ENCODE results near the gene YOD1.

Gene YOD1

DNA sequence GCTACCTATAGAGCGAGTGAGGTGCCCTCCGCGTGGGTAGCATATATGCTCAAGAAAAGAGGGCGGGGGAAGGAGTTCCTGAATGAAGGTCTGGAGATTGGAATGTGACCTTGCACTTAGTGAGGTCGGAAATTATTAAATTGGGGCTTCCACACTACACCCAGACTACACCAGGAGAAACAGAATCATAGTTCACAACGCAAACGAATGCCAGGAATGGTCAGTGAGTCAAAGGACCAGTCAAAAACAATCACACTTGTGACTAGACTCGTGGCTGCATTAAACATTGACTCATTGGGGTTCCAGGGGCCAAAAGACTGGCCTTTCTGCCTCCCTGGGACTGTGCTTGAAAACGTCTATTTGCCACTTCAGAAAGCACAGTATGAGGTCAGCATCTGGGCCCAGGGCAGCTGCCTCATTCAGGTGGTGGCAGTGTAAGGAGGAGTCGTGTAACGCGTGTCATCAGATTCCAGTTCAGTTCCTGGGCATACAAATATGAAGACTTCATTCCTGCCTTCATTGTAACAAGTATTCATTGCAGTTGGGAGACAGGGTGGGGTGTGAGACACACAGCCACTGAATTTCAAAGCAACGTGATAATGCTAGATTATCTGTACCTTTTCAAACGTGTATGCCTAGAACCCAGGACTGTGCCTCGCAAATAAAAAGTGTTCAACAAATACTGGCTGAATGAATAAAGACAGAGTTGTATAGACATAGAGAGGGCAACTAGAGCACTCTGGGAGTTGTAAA lies at the start of gene YOD1:
TSS of gene YOD1 (minus strand) at position 18 of the 753 bp plus-strand sequence. CDS start 178 bp downstream, outside the sequence.
- peaks cover 26% of the 10 kb centered on the region for H3K36me3 Mint-ChIP-seq (ENCODE audit: low read depth)
- peak within 1 kb of the TSS; percentile 99 for H3K27ac Mint-ChIP-seq
- H3K9me3 Mint-ChIP-seq = no peaks in the 10 kb centered on the region
- H3K4me3 Mint-ChIP-seq = peak within 1 kb of the TSS; percentile 100
- H3K27me3 Mint-ChIP-seq (ENCODE audit: low read depth) = peaks cover 7% of the 10 kb centered on the region
- DNase-seq (ENCODE audit: low spot score) = peak; percentile 16
- H3K4me1 Mint-ChIP-seq (ENCODE audit: low read depth) = peaks cover 50% of the 10 kb centered on the region

DNA sequence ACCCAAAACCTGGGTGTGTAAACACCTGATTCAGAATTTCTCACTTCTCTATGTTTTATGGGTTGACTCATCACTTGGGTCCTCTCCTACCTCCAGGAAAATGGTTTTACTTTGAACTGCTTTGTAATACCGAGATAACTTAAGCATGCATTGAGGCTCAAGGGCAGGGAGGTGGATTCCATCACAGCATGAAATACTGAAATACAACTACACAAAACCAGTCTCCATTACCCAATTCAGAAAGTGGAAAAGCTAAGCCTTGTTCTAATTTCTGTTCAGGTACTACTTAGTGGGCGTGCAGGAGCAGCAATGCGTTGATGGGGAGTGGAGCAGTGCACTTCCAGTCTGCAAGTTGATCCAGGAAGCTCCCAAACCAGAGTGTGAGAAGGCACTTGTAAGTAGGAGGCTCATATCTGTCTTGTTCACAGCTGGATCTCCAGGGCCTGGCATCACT lies 46.9 kb upstream of the YOD1 start:
- peak overlapping the region; percentile 56 for H3K27ac Mint-ChIP-seq
- H3K36me3 Mint-ChIP-seq (ENCODE audit: low read depth) = no peaks in the 10 kb centered on the region
- H3K9me3 Mint-ChIP-seq = no peaks in the 10 kb centered on the region
- peaks cover 3% of the 10 kb centered on the region for H3K27me3 Mint-ChIP-seq (ENCODE audit: low read depth)
- H3K4me3 Mint-ChIP-seq = peak overlapping the region; percentile 4
- peak; percentile 59 for DNase-seq (ENCODE audit: low spot score)
- H3K4me1 Mint-ChIP-seq (ENCODE audit: low read depth) = peaks cover 11% of the 10 kb centered on the region

DNA sequence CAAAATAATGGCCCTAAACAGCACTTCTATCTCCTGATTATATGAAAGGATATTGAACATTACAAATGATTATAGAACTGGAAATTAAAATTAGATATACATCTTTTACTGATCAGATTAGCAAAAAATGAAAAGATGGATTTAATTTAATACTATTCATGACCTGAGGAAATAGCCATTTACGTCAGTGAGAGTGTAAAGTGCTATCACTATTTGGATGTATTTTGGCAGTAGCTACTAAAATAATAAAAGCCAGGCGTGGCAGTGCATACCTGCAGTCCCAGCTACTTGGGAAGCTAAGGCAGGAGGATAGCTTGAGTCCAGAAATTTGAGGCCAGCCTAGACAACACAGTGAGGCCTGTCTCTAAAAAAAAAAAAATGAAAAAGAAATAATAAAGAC lies 42.9 kb upstream of the YOD1 start:
- Mint-ChIP-seq H3K4me3 (no peak overlapping the region), H3K36me3 (ENCODE audit: low read depth) (no peaks in the 10 kb centered on the region), H3K27ac (no peak overlapping the region), H3K9me3 (no peaks in the 10 kb centered on the region), H3K4me1 (ENCODE audit: low read depth) (peaks cover 17% of the 10 kb centered on the region), H3K27me3 (ENCODE audit: low read depth) (no peaks in the 10 kb centered on the region)
- no peak for DNase-seq (ENCODE audit: low spot score)

DNA sequence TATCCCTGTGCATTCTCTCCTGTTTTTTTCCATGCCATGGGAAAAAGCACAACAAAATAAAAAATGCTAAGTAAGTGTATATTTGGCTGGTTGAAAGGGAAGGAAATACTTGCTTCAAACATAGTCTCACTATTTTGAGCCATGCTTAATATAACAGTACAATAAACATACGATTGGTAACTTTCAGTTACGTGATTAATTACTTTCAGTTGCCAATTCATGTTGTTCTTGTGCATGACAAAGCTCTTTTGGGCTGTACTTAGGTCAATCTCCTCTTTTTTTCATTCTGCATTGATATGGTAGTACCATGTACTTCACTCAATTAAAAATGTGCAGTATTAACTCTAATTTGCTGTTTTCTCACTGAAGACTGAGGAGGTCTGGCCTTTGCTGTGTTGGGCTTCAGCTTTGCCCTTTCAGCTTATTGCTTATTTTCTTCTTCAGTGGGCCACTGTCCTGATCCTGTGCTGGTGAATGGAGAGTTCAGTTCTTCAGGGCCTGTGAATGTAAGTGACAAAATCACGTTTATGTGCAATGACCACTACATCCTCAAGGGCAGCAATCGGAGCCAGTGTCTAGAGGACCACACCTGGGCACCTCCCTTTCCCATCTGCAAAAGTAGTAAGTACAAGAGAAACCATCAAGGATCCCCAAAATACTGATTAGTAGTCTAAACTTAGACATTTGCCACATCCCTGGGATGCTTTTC lies 40.3 kb upstream of the YOD1 start:
- Mint-ChIP-seq H3K36me3 (ENCODE audit: low read depth) (no peaks in the 10 kb centered on the region), H3K27me3 (ENCODE audit: low read depth) (no peaks in the 10 kb centered on the region), H3K4me3 (no peak overlapping the region), H3K4me1 (ENCODE audit: low read depth) (peaks cover 16% of the 10 kb centered on the region), H3K27ac (no peak overlapping the region), H3K9me3 (no peaks in the 10 kb centered on the region)
- DNase-seq (ENCODE audit: low spot score) = no peak

DNA sequence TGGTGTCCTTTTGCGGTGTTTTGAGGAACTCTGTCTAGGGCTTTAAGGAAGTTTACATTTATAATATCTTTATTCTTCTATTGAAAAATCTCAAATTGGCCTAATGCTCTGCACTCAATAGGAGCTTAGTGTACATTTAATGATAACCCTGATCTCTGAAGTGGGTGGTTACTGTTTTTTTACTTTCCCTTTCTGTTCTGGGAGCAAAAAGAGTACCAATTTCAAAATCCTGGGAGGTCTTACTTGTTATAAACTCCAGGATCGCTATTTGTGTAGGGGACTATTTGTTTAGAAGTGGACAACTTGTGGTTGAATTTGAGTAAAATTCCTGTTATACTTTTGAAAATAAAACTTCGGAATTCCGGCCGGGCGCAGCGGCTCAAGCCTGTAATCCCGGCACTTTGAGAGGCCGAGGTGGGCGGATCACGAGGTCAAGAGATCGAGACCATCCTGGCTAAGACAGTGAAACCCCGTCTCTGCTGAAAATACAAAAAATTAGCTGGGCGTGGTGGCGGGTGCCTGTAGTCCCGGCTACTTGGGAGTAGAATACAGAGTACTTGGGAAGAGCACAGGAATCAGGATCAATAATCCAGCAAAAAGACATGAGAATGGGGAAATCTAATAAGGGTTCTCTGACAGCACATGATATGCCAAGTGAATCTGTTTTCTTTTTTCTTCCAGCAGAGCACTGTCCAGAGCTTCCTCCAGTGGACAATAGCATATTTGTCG lies 38.8 kb upstream of the YOD1 start:
- H3K4me3 Mint-ChIP-seq = peak overlapping the region; percentile 70
- no peaks in the 10 kb centered on the region for H3K9me3 Mint-ChIP-seq
- peak overlapping the region; percentile 50 for H3K27ac Mint-ChIP-seq
- H3K4me1 Mint-ChIP-seq (ENCODE audit: low read depth) = peaks cover 20% of the 10 kb centered on the region
- no peaks in the 10 kb centered on the region for H3K36me3 Mint-ChIP-seq (ENCODE audit: low read depth)
- no peaks in the 10 kb centered on the region for H3K27me3 Mint-ChIP-seq (ENCODE audit: low read depth)
- no peak for DNase-seq (ENCODE audit: low spot score)

DNA sequence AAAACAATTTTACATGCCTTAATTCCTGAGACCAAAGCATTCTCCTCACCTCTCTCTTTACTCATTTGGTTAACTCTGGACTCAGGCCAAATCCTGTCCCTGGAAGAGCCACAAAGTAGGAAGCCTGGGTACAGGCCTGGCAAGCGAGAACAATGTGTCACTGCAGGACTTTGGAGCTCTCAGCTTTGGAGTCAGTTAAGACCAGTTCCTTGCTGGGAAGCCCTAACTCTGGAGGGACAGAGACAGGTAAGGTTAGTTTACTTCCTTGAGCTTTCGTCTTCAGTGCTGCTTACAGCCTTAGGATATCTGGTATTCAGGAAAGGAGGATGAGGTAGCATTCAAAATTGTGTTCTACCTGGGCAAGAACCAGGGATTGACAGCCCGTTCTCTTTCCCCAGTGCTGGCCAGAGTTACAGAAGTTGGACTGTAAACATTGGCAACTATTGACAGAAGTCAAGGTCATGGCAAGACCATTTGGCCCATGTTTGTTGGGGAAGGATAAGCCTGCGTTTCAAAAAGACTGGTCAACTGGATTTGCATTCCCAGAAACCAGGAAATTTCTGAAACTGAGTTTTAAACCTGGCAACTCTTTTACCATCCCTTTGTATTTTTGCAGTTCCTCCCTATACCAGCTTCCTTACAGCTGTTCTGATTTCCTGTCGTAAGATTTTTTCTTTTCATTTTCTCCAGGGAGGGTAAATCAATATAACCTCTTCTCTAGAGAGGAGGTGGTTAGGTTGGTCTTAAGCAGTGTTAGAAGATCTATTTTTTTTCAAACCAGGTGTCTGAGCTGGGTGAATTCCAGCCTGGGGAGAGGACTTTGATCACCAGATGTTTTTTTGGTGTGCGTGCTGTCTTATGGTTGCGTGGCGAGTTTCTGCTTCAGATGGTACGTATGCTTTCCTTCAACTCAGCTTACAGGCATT lies 38.0 kb upstream of the YOD1 start, which contains the start of gene C4BPB:
TSS of gene C4BPB (plus strand) at position 160 of the 926 bp plus-strand sequence. CDS start at position 832, 672 bp downstream.
- no peaks in the 10 kb centered on the region for H3K36me3 Mint-ChIP-seq (ENCODE audit: low read depth)

DNA sequence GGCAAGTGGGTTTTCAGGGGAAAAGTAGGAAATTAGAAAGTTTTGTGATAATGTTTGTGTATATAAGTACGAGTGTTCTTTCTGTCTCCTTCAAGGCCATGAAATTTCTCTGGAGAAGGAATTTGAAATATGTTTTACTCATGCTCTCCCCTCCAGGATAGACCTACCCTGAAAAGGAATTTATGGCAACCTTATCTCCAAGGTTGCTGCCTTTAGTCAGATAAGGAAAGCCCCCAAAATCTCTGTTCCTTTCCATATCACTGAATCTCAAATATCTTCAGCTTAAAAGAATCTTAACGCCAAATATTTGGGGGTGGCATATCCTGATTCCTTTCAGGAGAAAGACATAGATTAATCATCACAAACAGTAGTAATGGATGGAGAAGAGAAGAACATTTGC lies 37.2 kb upstream of the YOD1 start:
- Mint-ChIP-seq H3K27ac (no peak overlapping the region), H3K4me3 (no peak overlapping the region), H3K4me1 (ENCODE audit: low read depth) (peaks cover 24% of the 10 kb centered on the region), H3K27me3 (ENCODE audit: low read depth) (peaks cover 8% of the 10 kb centered on the region), H3K36me3 (ENCODE audit: low read depth) (no peaks in the 10 kb centered on the region), H3K9me3 (no peaks in the 10 kb centered on the region)
- DNase-seq (ENCODE audit: low spot score) = no peak

More for the DNA sequence above, 38.0 kb upstream of the YOD1 start, which contains the start of gene C4BPB:
- Mint-ChIP-seq H3K9me3 (no peaks in the 10 kb centered on the region), H3K27ac (peak within 1 kb of the TSS; percentile 50), H3K27me3 (ENCODE audit: low read depth) (peaks cover 4% of the 10 kb centered on the region), H3K4me3 (peak within 1 kb of the TSS; percentile 70), H3K4me1 (ENCODE audit: low read depth) (peaks cover 24% of the 10 kb centered on the region)
- DNase-seq (ENCODE audit: low spot score) = no peak

DNA sequence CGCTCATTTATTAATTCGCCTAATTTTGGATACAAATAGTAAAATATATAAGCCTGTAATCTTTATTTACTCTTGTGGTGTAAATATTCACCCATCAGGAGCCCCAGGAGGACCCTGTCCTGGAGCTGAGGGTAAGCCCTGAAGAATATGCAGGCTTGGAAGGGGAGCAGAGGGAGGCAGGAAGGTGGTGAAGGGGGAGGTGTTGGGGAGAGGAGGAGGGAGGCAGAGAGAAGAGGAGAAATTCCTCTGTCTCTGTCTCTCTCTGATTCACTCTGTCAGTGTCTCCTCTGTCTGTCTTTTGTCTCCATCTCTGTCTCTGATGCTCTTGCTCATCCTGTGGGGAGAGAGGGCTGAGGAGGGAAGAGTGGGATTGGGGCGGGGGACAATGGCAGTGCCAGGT lies 34.9 kb upstream of the YOD1 start:
- Mint-ChIP-seq H3K4me1 (ENCODE audit: low read depth) (peaks cover 22% of the 10 kb centered on the region), H3K9me3 (no peaks in the 10 kb centered on the region), H3K27me3 (ENCODE audit: low read depth) (peaks cover 19% of the 10 kb centered on the region), H3K27ac (no peak overlapping the region), H3K36me3 (ENCODE audit: low read depth) (no peaks in the 10 kb centered on the region), H3K4me3 (no peak overlapping the region)
- DNase-seq (ENCODE audit: low spot score) = no peak

DNA sequence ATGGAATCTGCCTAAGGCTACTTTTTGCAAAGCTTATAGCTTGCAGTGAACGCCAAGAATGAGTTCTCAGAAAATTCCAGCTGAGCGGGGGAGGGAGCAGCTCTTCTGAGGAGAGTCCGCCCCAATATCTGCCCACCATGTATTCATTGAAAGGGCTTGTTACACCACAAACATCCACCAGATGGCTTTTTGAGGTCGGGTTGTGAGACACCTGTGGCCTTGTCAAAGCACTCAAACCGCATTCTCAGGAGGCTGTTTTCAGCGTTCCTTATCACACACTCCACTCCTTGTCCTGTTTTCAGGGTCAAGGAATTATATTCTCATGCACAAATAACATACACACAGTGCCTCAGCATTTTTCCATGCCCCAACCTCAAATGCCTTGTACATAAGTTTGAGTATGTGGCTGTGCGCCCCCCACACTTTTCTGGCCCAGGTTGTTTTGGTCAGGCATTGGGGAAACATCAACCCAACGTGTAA lies 33.7 kb upstream of the YOD1 start:
- H3K27ac Mint-ChIP-seq = no peak overlapping the region
- H3K27me3 Mint-ChIP-seq (ENCODE audit: low read depth) = peaks cover 21% of the 10 kb centered on the region
- no peak overlapping the region for H3K4me3 Mint-ChIP-seq
- no peaks in the 10 kb centered on the region for H3K9me3 Mint-ChIP-seq
- peak; percentile 43 for DNase-seq (ENCODE audit: low spot score)
- no peaks in the 10 kb centered on the region for H3K36me3 Mint-ChIP-seq (ENCODE audit: low read depth)
- H3K4me1 Mint-ChIP-seq (ENCODE audit: low read depth) = peaks cover 22% of the 10 kb centered on the region

DNA sequence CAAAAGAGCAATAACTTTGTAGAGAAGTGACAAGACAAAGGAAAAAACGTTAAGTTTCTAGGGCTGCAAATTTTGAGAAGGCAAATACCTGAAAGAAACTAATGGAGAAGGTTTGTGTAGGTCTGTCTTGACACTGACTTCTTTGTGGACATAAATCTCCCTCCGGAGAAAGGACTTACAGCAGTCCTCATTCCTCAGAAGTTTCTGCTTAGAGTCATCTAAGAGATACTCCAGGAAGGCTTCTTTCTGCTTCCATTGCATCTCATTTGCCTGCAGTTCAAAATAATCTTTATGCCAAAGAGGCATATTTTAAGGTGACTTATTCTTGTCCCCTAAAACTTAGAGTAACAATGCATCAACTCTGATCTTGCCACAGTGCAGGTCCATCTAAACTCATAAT lies 33.2 kb upstream of the YOD1 start:
- H3K27me3 Mint-ChIP-seq (ENCODE audit: low read depth) = peaks cover 21% of the 10 kb centered on the region
- H3K9me3 Mint-ChIP-seq = no peaks in the 10 kb centered on the region
- no peak overlapping the region for H3K27ac Mint-ChIP-seq
- no peak overlapping the region for H3K4me3 Mint-ChIP-seq
- no peaks in the 10 kb centered on the region for H3K36me3 Mint-ChIP-seq (ENCODE audit: low read depth)
- no peak for DNase-seq (ENCODE audit: low spot score)
- peaks cover 18% of the 10 kb centered on the region for H3K4me1 Mint-ChIP-seq (ENCODE audit: low read depth)

DNA sequence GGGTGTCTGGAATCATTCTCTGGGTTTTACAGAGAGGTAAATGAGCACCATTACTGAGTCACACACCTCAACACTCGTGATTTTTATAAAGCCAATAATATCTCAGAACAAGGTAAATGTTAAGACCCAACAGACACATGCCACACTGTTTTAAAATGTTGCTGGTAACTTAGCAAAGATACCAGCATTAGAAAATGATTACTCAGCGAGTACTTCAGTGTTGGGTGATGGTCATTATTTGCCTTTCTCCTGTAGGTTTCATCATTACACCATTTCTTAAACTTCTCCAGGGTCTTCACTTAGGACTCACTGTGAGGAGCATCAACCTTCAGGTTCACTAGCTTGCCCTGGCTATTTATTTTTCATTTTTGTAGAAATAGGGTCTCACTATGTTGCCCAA lies 30.8 kb upstream of the YOD1 start:
- Mint-ChIP-seq H3K36me3 (ENCODE audit: low read depth) (no peaks in the 10 kb centered on the region), H3K4me3 (no peak overlapping the region), H3K27me3 (ENCODE audit: low read depth) (peaks cover 24% of the 10 kb centered on the region), H3K27ac (no peak overlapping the region), H3K9me3 (no peaks in the 10 kb centered on the region), H3K4me1 (ENCODE audit: low read depth) (peaks cover 10% of the 10 kb centered on the region)
- DNase-seq (ENCODE audit: low spot score) = no peak

DNA sequence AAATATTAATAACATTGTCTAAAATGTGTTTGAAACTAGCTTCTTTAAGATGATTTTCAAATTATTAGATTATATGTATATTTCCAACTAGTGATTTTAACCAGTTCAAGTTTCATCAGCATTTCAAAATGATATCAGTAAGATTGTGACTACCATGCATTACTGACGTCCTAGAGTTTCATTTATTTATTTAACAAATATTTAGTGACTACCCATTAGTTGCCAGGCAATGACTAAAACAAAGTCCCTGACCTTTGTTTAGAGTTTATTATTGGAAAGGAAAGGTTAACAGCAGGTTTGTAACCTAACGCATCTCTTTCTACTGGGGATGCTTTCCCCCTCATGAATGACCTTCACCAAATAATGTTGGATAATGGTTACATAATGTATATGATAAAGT lies 30.1 kb upstream of the YOD1 start:
- Mint-ChIP-seq H3K27me3 (ENCODE audit: low read depth) (peaks cover 24% of the 10 kb centered on the region), H3K27ac (no peak overlapping the region), H3K4me3 (no peak overlapping the region), H3K9me3 (no peaks in the 10 kb centered on the region), H3K4me1 (ENCODE audit: low read depth) (peaks cover 10% of the 10 kb centered on the region), H3K36me3 (ENCODE audit: low read depth) (no peaks in the 10 kb centered on the region)
- DNase-seq (ENCODE audit: low spot score) = no peak

DNA sequence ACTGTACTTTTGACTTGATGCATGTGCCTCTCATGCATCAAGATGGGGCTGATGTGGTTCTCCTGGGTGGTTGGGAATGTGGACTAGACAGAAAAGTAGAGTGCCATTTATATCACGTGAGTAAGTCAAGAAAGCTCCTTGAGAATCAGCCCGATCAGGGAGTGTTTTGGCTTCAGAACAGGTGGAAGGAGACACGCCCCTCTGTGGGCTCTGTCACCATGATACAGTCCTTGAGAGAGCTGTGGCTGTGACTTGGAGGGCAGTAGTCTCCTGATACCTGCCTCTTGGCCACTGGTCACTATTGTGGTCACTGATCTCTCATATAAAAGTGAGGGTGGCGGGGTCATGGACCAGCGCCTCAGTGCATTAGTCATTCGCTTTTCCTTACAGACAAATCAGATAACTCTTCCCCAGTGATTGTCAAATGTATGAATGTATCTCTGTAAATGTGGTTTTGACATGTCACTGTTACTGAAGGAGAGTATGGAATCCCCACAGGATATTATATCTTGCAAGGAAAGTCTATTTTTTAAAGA lies 28.8 kb upstream of the YOD1 start:
- H3K27me3 Mint-ChIP-seq (ENCODE audit: low read depth) = peaks cover 31% of the 10 kb centered on the region
- no peak overlapping the region for H3K27ac Mint-ChIP-seq
- DNase-seq (ENCODE audit: low spot score) = no peak
- no peaks in the 10 kb centered on the region for H3K36me3 Mint-ChIP-seq (ENCODE audit: low read depth)
- peaks cover 6% of the 10 kb centered on the region for H3K4me1 Mint-ChIP-seq (ENCODE audit: low read depth)
- H3K4me3 Mint-ChIP-seq = no peak overlapping the region
- H3K9me3 Mint-ChIP-seq = no peaks in the 10 kb centered on the region
